Tracheal epithelial cell (primary cell): Measurements from ENCODE around the gene PEX10. TPM values are rescaled to one million over a fixed set of nuclear protein-coding genes. Genes with fewer than 3 reads are reported as not detected.

Experiments
- total RNA-seq: library from RNA; depleted of rRNA; stranded (reverse); fragments of >200 nt; gene quantifications from 2 replicates; pipeline ENCODE4 v1.2.1, GENCODE V29; 2014

The PEX10 gene
- 36.4 and 44.1 TPM in 2 replicates for total RNA-seq

DNA sequence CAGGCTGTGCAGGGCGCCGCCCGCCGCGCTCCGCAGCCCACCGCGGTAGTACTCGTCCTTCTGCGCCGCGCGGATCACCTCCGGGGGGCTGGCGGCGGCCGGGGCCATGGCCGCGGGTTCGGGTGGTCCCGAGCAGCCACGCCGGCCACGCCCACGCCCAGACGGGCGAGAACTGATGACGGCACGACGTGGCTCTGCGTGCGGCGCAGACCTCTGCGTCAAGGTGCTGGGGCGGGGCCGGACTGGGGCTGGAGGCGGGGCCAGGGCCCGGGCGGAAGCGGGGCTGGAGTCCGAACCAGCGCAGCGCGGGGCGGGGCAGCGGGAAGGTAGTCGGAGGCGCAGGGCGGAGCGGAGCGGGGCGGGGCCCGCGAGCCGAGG is at the start of gene PEX10:
TSS of gene PEX10 (minus strand) at position 170 of the 378 bp plus-strand sequence. CDS start at position 108, 62 bp downstream.

DNA sequence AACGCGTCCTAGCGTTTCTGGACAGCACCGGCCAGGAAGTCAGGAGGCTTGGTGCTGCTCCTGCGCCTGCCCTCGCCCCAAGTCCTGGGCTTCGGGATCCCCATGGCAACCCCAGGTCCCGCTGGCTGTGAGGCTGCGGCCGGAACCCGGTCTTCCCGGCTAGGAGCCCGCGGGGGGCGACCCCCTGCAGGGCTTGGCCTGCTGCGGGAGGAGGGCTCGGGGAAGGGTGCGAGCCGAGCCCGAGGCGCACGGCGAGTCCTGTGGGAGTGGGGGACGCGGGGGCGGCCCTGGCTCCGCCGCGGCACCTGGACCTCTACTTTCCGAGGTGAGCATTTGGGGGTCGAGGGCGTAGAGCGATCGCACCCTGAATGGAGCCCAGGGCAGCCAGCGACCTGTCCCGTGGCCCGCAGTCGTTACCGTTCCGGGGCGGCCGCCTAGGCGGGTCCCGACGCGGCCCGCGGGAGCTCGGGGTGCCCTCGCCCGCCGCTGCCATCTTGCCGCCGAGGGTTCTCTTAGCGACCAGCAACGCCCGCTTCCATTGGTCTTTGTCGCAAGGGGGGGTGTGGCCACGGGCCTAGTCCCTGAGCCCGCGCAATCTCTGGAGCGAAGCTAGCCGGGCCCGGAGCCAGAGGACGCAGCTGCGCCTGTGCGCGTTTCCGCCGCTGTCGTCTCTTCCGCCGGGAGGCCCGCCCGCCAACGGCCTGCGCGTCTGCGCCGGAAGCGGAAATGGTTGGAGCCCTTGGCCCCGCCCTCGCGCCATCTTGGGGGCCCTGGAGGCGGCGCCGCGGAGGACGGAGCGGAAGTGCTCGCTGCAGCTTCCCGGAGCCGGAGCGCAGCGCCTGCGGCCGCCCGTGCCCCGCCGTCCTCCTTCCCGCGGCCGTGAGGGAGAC is 21.1 kb downstream of the PEX10 start, which contains the start of the genes MORN1 and RER1:
TSS of gene MORN1 (minus strand) at position 514 of the 890 bp plus-strand sequence. CDS start at position 493, 21 bp downstream.
TSS of gene RER1 (plus strand) at position 801 of the 890 bp plus-strand sequence. CDS start 3,950 bp downstream, outside the sequence.

Other genes starting within 250 kb of the PEX10 start
- 29.2 and 38.4 TPM in 2 replicates for gene FAAP20, start 217.8 kb downstream of the PEX10 start, total RNA-seq
- gene SKI, start 184.2 kb downstream of the PEX10 start, total RNA-seq = 16.1 and 19.8 TPM in 2 replicates
- 4.9 and 7.2 TPM in 2 replicates for gene MORN1, start 21.0 kb downstream of the PEX10 start, total RNA-seq
- gene RER1, start 20.7 kb downstream of the PEX10 start, total RNA-seq = 59.8 and 66.5 TPM in 2 replicates
- gene PLCH2, start 63.7 kb upstream of the PEX10 start, total RNA-seq = 91.0 and 107 TPM in 2 replicates
- 29.6 and 41.1 TPM in 2 replicates for gene PANK4, start 114.0 kb upstream of the PEX10 start, total RNA-seq
- 2.2 and 5.1 TPM in 2 replicates for gene HES5, start 117.7 kb upstream of the PEX10 start, total RNA-seq
- gene TNFRSF14, start 143.8 kb upstream of the PEX10 start, total RNA-seq = 16.0 and 22.7 TPM in 2 replicates
- 10.0 and 12.8 TPM in 2 replicates for gene PRXL2B, start 174.2 kb upstream of the PEX10 start, total RNA-seq
- gene MMEL1, start 220.5 kb upstream of the PEX10 start, total RNA-seq = 0.96 TPM in 1 of 2 replicates, not detected in the other